WTC11 (cell line): ENCODE data around the gene CEP76. TPM values are rescaled to one million over a fixed set of nuclear protein-coding genes. Genes with fewer than 3 reads are reported as not detected.

Experiments used
- ATAC-seq: fragments of 200-7000 bp; cut with Tn5 transposase; 2 replicates; pipeline ENCODE4 v1.10.0; 2021; ENCODE audit warnings: mild to moderate bottlenecking, moderate library complexity
- CTCF ChIA-PET: fragments of 300-600 bp; sonication (Branson Sonifier 250); formaldehyde crosslinking; loops from one replicate; lab custom pipeline; 2021; ENCODE audit warnings: antibody characterized with exemption; lab: Charles Lee
- POLR2A ChIA-PET: fragments of 350-600 bp; sonication (Branson Sonifier 250); formaldehyde crosslinking; loops from one replicate; lab custom pipeline; 2021; ENCODE audit warnings: antibody characterized with exemption; lab: Charles Lee
- DNase-seq: peaks from one replicate; pipeline ENCODE4 v3.0.0; 2021; ENCODE audit warnings: low spot score
- H3K27ac Mint-ChIP-seq: 2 replicates; pipeline ENCODE4 v1.8.0; 2021; ENCODE audit warnings: mixed read lengths
- H3K27me3 Mint-ChIP-seq: 2 replicates; pipeline ENCODE4 v1.8.0; 2021; ENCODE audit warnings: low read depth, mild to moderate bottlenecking, moderate library complexity, mixed read lengths
- H3K36me3 Mint-ChIP-seq: 2 replicates; pipeline ENCODE4 v1.8.0; 2021; ENCODE audit warnings: mixed read lengths
- H3K4me1 Mint-ChIP-seq: 2 replicates; pipeline ENCODE4 v1.8.0; 2022; ENCODE audit warnings: mixed read lengths
- H3K4me3 Mint-ChIP-seq: 2 replicates; pipeline ENCODE4 v1.8.0; 2021; ENCODE audit warnings: mild to moderate bottlenecking, moderate library complexity, mixed read lengths
- H3K9me3 Mint-ChIP-seq: 2 replicates; pipeline ENCODE4 v1.8.0; 2021; ENCODE audit warnings: mixed read lengths
- ATF1 ChIP-seq: sonication (generic); formaldehyde crosslinking; IDR thresholded peaks from 2 replicates; pipeline ENCODE4 v1.8.1; 2023; ENCODE audit warnings: mild to moderate bottlenecking, moderate library complexity, missing genetic modification reagents
- EMX1 ChIP-seq: fragments of 250-450 bp; sonication (Bioruptor Pico); IDR thresholded peaks from 2 replicates; pipeline ENCODE4 v1.8.0; 2021; ENCODE audit warnings: mild to moderate bottlenecking
- ERG ChIP-seq: fragments of 250-450 bp; sonication (Bioruptor Pico); IDR thresholded peaks from 2 replicates; pipeline ENCODE4 v1.8.0; 2021; ENCODE audit warnings: mild to moderate bottlenecking
- FOXP1 ChIP-seq: sonication (generic); formaldehyde crosslinking; IDR thresholded peaks from 2 replicates; pipeline ENCODE4 v1.8.0; 2022; ENCODE audit warnings: missing genetic modification reagents, mild to moderate bottlenecking, moderate library complexity, borderline replicate concordance
- HMGA2 ChIP-seq: fragments of 250-450 bp; sonication (Bioruptor Pico); IDR thresholded peaks from 2 replicates; pipeline ENCODE4 v1.4.0; 2021; ENCODE audit warnings: mild to moderate bottlenecking, moderate library complexity
- IRF2 ChIP-seq: sonication (generic); formaldehyde crosslinking; IDR thresholded peaks from 2 replicates; pipeline ENCODE4 v1.8.0; 2022; ENCODE audit warnings: low read depth, missing genetic modification reagents, borderline replicate concordance
- MXD4 ChIP-seq: fragments of 250-450 bp; sonication (Bioruptor Pico); IDR thresholded peaks from 2 replicates; pipeline ENCODE4 v1.8.0; 2021; ENCODE audit warnings: mild to moderate bottlenecking, moderate library complexity, borderline replicate concordance
- NFATC4 ChIP-seq: fragments of 250-450 bp; sonication (Bioruptor Pico); IDR thresholded peaks from 2 replicates; pipeline ENCODE4 v1.9.0; 2021; ENCODE audit warnings: mild to moderate bottlenecking
- NFYB ChIP-seq: sonication (generic); formaldehyde crosslinking; conservative IDR thresholded peaks from 2 replicates; pipeline ENCODE4 v1.8.0; 2022; ENCODE audit warnings: low read depth, missing genetic modification reagents
- PRDM15 ChIP-seq: sonication (generic); formaldehyde crosslinking; IDR thresholded peaks from 2 replicates; pipeline ENCODE4 v1.8.0; 2022; ENCODE audit warnings: missing genetic modification reagents
- RORB ChIP-seq: fragments of 250-450 bp; sonication (Bioruptor Pico); IDR thresholded peaks from 2 replicates; pipeline ENCODE4 v1.9.0; 2021; ENCODE audit warnings: mild to moderate bottlenecking
- TCF7 ChIP-seq: sonication (generic); formaldehyde crosslinking; IDR thresholded peaks from 2 replicates; pipeline ENCODE4 v1.8.0; 2022; ENCODE audit warnings: mild to moderate bottlenecking, low read depth, missing genetic modification reagents, moderate library complexity
- TEAD4 ChIP-seq: sonication (generic); formaldehyde crosslinking; IDR thresholded peaks from 2 replicates; pipeline ENCODE4 v1.8.0; 2022; ENCODE audit warnings: mild to moderate bottlenecking, missing genetic modification reagents
- ZMAT4 ChIP-seq: fragments of 250-450 bp; sonication (Bioruptor Pico); IDR thresholded peaks from 2 replicates; pipeline ENCODE4 v1.9.0; 2021; ENCODE audit warnings: mild to moderate bottlenecking
- ZNF121 ChIP-seq: sonication (generic); formaldehyde crosslinking; IDR thresholded peaks from 2 replicates; pipeline ENCODE4 v1.8.0; 2023; ENCODE audit warnings: missing genetic modification reagents
- ZNF396 ChIP-seq: fragments of 250-450 bp; sonication (Bioruptor Pico); IDR thresholded peaks from 2 replicates; pipeline ENCODE4 v1.8.0; 2021; ENCODE audit warnings: mild to moderate bottlenecking, moderate library complexity, borderline replicate concordance
- ZNF671 ChIP-seq: fragments of 250-450 bp; sonication (Bioruptor Pico); IDR thresholded peaks from 2 replicates; pipeline ENCODE4 v1.8.0; 2021; ENCODE audit warnings: mild to moderate bottlenecking
- total RNA-seq: library from RNA; stranded (reverse); gene quantifications from 3 replicates; pipeline ENCODE4 v1.2.3, GENCODE V29; 2021
- TF ChIP-seq, protein P1 (sequence below): sonication (generic); formaldehyde crosslinking; IDR thresholded peaks from 2 replicates; pipeline ENCODE4 v1.8.1; 2023; ENCODE audit warnings: mild to moderate bottlenecking, missing genetic modification reagents, moderate library complexity
- TF ChIP-seq, protein P2 (sequence below): fragments of 250-450 bp; sonication (Bioruptor Pico); conservative IDR thresholded peaks from 2 replicates; pipeline ENCODE4 v1.9.0; 2021; ENCODE audit warnings: mild to moderate bottlenecking

CEP76 gene
- total RNA-seq, 1 experiment from 2014 or later, result 16.9 TPM

DNA sequence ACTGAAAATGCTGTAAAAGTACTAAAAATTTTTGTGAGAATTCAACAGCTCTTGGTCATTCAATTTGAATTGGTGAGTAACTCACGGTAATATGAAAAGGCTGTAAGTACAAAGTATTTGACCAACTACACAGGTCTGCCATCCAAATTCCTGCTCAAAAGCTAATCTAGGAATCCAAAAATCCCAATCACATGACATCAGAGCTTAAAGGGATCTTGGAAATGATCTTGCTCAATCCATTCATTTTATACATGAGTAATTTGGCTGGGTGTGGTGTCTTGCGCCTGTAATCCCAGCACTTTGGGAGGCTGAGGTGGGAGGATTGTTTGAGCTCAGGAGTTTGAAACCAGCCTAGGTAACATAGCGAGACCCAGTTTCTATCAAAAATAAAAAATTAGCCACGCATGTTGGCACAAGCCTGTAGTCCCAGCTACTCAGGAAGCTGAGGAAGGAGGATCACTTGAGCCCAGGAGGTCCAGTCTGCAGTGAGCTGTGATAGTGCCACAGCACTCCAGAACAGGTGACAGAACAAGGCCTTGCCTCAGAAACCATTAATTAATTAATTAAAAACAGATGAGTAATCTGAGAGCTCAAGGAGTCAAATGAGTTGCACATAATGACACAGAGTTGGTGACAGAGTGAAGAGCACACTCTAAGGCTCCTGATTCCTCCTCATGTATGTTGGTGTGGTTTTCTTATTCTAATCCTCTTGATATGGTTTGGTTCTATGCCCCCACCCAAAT lies 64.5 kb downstream of the CEP76 start (continued):
- TF ChIP-seq PRDM15 (CRISPR knock-in tag), result no peak

GRCh38 chr18:12637393-12637792 lies 65.1 kb downstream of the CEP76 start:
- no peak overlapping the region for H3K4me3 Mint-ChIP-seq
- no peaks in the 10 kb centered on the region for H3K27me3 Mint-ChIP-seq
- H3K4me1 Mint-ChIP-seq, result peaks cover 15% of the 10 kb centered on the region
- no peaks in the 10 kb centered on the region for H3K9me3 Mint-ChIP-seq
- no peak for TF ChIP-seq ZNF671 (CRISPR knock-in tag)
- TF ChIP-seq TCF7 (CRISPR knock-in tag), result no peak
- TF ChIP-seq, protein P1, sequence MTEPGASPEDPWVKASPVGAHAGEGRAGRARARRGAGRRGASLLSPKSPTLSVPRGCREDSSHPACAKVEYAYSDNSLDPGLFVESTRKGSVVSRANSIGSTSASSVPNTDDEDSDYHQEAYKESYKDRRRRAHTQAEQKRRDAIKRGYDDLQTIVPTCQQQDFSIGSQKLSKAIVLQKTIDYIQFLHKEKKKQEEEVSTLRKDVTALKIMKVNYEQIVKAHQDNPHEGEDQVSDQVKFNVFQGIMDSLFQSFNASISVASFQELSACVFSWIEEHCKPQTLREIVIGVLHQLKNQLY (CRISPR knock-in tag), result no peak
- TF ChIP-seq, protein P2, sequence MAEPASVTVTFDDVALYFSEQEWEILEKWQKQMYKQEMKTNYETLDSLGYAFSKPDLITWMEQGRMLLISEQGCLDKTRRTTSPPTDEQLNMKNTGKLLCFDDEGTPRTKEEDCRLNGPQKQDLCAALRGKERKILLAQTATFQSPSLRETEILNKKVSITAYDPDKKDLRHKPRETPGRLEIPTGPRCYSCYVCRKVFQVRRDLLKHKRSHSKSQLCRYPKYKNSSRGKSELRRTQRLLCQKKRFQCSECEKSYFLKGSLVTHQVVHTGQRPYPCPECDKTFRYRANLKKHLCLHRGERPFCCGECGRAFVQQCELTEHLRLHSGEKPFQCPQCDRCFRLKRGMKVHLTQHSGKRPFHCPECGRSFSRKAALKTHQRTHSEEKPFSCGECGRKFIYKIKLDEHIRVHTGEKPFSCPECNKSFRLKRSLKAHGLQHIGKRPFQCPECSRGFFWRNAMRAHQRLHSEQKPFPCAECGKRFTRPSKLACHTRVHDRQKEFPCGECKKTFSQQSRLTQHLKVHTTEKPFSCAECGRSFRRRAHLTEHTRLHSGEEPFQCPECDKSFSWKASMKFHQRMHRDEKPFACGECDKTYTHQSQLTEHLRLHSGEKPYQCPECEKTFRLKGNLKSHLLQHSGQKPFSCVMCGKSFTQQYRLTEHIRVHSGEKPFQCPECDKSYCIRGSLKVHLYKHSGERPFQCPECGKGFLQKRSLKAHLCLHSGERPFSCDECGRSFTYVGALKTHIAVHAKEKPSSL, result no peak
- no peak for TF ChIP-seq HMGA2 (CRISPR knock-in tag)
- TF ChIP-seq EMX1, result no peak
- TF ChIP-seq ZMAT4 (CRISPR knock-in tag), result no peak
- TF ChIP-seq NFYB, result no peak
- TF ChIP-seq NFATC4 (CRISPR knock-in tag), result no peak
- no peak for TF ChIP-seq RORB (CRISPR knock-in tag)
- TF ChIP-seq MXD4, result no peak
- TF ChIP-seq ZNF396, result no peak
- no peak for TF ChIP-seq ATF1 (CRISPR knock-in tag)
- TF ChIP-seq ERG (CRISPR knock-in tag), result no peak
- no peak for TF ChIP-seq IRF2 (CRISPR knock-in tag)
- TF ChIP-seq ZNF121 (CRISPR knock-in tag), result no peak
- TF ChIP-seq FOXP1, result no peak
- no peak for TF ChIP-seq TEAD4
- TF ChIP-seq, all 79 proteins: peak for 0
- DNase-seq (no peak), ATAC-seq (no peak)
- CTCF ChIA-PET, result no interaction called here
- POLR2A ChIA-PET, result no interaction called here
- Mint-ChIP-seq H3K27ac (peak overlapping the region; percentile 83; the same call in 1 of the 2 replicates), H3K36me3 (no peaks in the 10 kb centered on the region)
